Measurements from ENCODE around the gene RNF123.

Gene RNF123

GRCh38 chr3:49652218-49652902 lies 37.0 kb upstream of the RNF123 start:
- Histone ChIP-seq H3K27ac (no peak overlapping the region), H3K9me3 (ENCODE audit: severe bottlenecking) (no peaks in the 10 kb centered on the region), H3K27me3 (ENCODE audit: insufficient read depth, low read depth, severe bottlenecking) (no peaks in the 10 kb centered on the region), H3K4me3 (ENCODE audit: low read depth, low read length) (no peak overlapping the region), H3K36me3 (peaks cover 56% of the 10 kb centered on the region)
- no peak for TF ChIP-seq CTCF (IDR thresholded peaks at IDR 0.05; ENCODE audit: low read depth, low read length)
- no peak for DNase-seq

GRCh38 chr3:49652903-49653415 lies 36.4 kb upstream of the RNF123 start:
- DNase-seq, result no peak
- Histone ChIP-seq H3K27me3 (ENCODE audit: insufficient read depth, low read depth, severe bottlenecking) (no peaks in the 10 kb centered on the region), H3K27ac (no peak overlapping the region), H3K36me3 (peaks cover 58% of the 10 kb centered on the region), H3K4me3 (ENCODE audit: low read depth, low read length) (no peak overlapping the region), H3K9me3 (ENCODE audit: severe bottlenecking) (no peaks in the 10 kb centered on the region)
- TF ChIP-seq CTCF (IDR thresholded peaks at IDR 0.05; ENCODE audit: low read depth, low read length), result no peak

GRCh38 chr3:49653621-49654020 lies 35.7 kb upstream of the RNF123 start:
- no peak for TF ChIP-seq CTCF (IDR thresholded peaks at IDR 0.05; ENCODE audit: low read depth, low read length)
- no peaks in the 10 kb centered on the region for H3K9me3 ChIP-seq (ENCODE audit: severe bottlenecking)
- H3K27ac ChIP-seq, result no peak overlapping the region
- DNase-seq, result no peak
- peaks cover 58% of the 10 kb centered on the region for H3K36me3 ChIP-seq
- H3K4me3 ChIP-seq (ENCODE audit: low read depth, low read length), result no peak overlapping the region
- H3K27me3 ChIP-seq (ENCODE audit: insufficient read depth, low read depth, severe bottlenecking), result no peaks in the 10 kb centered on the region

- Histone ChIP-seq H3K27ac (no peak overlapping the region), H3K9me3 (ENCODE audit: severe bottlenecking) (no peaks in the 10 kb centered on the region), H3K36me3 (peaks cover 58% of the 10 kb centered on the region), H3K4me3 (ENCODE audit: low read depth, low read length) (no peak overlapping the region), H3K27me3 (ENCODE audit: insufficient read depth, low read depth, severe bottlenecking) (no peaks in the 10 kb centered on the region)
- no peak for TF ChIP-seq CTCF (IDR thresholded peaks at IDR 0.05; ENCODE audit: low read depth, low read length)
- no peak for DNase-seq
These were observed 35.1 kb upstream of the RNF123 start for GRCh38 chr3:49654176-49654825.

GRCh38 chr3:49654955-49655556 lies 34.3 kb upstream of the RNF123 start:
- no peak overlapping the region for H3K27ac ChIP-seq
- H3K4me3 ChIP-seq (ENCODE audit: low read depth, low read length), result no peak overlapping the region
- no peaks in the 10 kb centered on the region for H3K27me3 ChIP-seq (ENCODE audit: insufficient read depth, low read depth, severe bottlenecking)
- peaks cover 58% of the 10 kb centered on the region for H3K36me3 ChIP-seq
- no peaks in the 10 kb centered on the region for H3K9me3 ChIP-seq (ENCODE audit: severe bottlenecking)
- DNase-seq, result no peak
- no peak for TF ChIP-seq CTCF (IDR thresholded peaks at IDR 0.05; ENCODE audit: low read depth, low read length)
